ENCODE measurements around the gene ATG16L1.

DNA sequence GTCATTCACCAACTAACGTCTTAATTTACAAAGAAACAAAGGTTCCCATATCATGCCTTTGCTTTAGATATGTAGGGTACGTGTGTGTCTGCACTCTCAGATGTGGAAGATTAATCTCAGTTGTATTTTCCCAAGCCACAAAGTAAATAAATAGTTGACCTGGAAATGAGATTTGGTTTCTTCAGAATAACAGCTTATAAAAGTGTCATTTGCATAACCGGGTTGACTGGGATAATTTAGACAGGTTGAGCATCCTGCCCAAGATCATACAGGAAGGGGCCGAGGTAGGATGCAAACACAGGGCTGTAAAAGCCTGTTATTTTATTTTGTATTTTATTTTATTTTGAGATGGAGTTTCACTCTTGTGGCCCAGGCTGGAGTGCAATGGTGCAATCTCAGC is 19.5 kb downstream of the ATG16L1 start:
- TF ChIP-seq, protein P1, sequence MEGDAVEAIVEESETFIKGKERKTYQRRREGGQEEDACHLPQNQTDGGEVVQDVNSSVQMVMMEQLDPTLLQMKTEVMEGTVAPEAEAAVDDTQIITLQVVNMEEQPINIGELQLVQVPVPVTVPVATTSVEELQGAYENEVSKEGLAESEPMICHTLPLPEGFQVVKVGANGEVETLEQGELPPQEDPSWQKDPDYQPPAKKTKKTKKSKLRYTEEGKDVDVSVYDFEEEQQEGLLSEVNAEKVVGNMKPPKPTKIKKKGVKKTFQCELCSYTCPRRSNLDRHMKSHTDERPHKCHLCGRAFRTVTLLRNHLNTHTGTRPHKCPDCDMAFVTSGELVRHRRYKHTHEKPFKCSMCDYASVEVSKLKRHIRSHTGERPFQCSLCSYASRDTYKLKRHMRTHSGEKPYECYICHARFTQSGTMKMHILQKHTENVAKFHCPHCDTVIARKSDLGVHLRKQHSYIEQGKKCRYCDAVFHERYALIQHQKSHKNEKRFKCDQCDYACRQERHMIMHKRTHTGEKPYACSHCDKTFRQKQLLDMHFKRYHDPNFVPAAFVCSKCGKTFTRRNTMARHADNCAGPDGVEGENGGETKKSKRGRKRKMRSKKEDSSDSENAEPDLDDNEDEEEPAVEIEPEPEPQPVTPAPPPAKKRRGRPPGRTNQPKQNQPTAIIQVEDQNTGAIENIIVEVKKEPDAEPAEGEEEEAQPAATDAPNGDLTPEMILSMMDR (IDR thresholded peaks at IDR 0.05) = no peak
- TF ChIP-seq POLR2A (IDR thresholded peaks at IDR 0.05) = no peak

Data from heart left ventricle (tissue), 13 donors.